Measurements from ENCODE around the gene MEOX2. TPM values are rescaled to one million over a fixed set of nuclear protein-coding genes. Genes with fewer than 3 reads are reported as not detected.

MEOX2 gene
- total and polyA plus RNA-seq, 4 donors: 3.0 to 103 (median 13.6) TPM

GRCh38 chr7:15577600-15577999 lies 108.9 kb downstream of the MEOX2 start:
- Histone ChIP-seq H3K9me3 (ENCODE audit: control insufficient read depth in 4 of 4, insufficient read depth in 3 of 4, low read length in 3 of 4) (no peaks in the 10 kb centered on the region), H3K27ac (ENCODE audit: low read depth in 1 of 2, low read length in 1 of 2) (no peak overlapping the region), H3K27me3 (ENCODE audit: control insufficient read depth in 3 of 3, insufficient read depth in 3 of 3, low read length in 2 of 3) (no peaks in the 10 kb centered on the region), H3K36me3 (ENCODE audit: control insufficient read depth in 4 of 4, insufficient read depth in 4 of 4, low read length in 4 of 4) (no peaks in the 10 kb centered on the region), H3K4me3 (no peak overlapping the region), H3K4me1 (ENCODE audit: control insufficient read depth in 5 of 5, insufficient read depth in 5 of 5, low read length in 5 of 5) (peaks cover 0 to 5% (median 0%) of the 10 kb centered on the region in 5 donors), H3K9ac (ENCODE audit: insufficient read depth in 1 of 2, low read length in 2 of 2) (no peak overlapping the region)
- no peak for TF ChIP-seq CTCF (IDR thresholded peaks at IDR 0.05; ENCODE audit: control extremely low read depth, extremely low read depth)
- ATAC-seq (ENCODE audit: insufficient read depth, low FRiP score) (no peak), DNase-seq (no peak)
- whole genome bisulfite sequencing, 2 donors: 97 to 100% methylated on average over 2 of the region's 2 CpGs

- ATAC-seq (ENCODE audit: insufficient read depth, low FRiP score): no peak
- Histone ChIP-seq H3K27ac (ENCODE audit: low read depth in 1 of 2, low read length in 1 of 2) (no peak overlapping the region), H3K36me3 (ENCODE audit: control insufficient read depth in 4 of 4, insufficient read depth in 4 of 4, low read length in 4 of 4) (no peaks in the 10 kb centered on the region), H3K4me3 (no peak overlapping the region), H3K9me3 (ENCODE audit: control insufficient read depth in 4 of 4, insufficient read depth in 3 of 4, low read length in 3 of 4) (no peaks in the 10 kb centered on the region), H3K9ac (ENCODE audit: insufficient read depth in 1 of 2, low read length in 2 of 2) (no peak overlapping the region), H3K4me1 (ENCODE audit: control insufficient read depth in 5 of 5, insufficient read depth in 5 of 5, low read length in 5 of 5) (no peaks in the 10 kb centered on the region), H3K27me3 (ENCODE audit: control insufficient read depth in 3 of 3, insufficient read depth in 3 of 3, low read length in 2 of 3) (no peaks in the 10 kb centered on the region)
- no peak for TF ChIP-seq CTCF (IDR thresholded peaks at IDR 0.05; ENCODE audit: control extremely low read depth, extremely low read depth)
- no peak for DNase-seq
- WGBS, 2 donors: 53 to 75% methylated on average over 3 of the region's 3 CpGs
Observed at GRCh38 chr7:15571301-15571878, 115.1 kb downstream of the MEOX2 start.

- TF ChIP-seq CTCF (IDR thresholded peaks at IDR 0.05; ENCODE audit: control extremely low read depth, extremely low read depth): no peak
- Histone ChIP-seq H3K36me3 (ENCODE audit: control insufficient read depth in 4 of 4, insufficient read depth in 4 of 4, low read length in 4 of 4) (no peaks in the 10 kb centered on the region), H3K9ac (ENCODE audit: insufficient read depth in 1 of 2, low read length in 2 of 2) (no peak overlapping the region), H3K4me3 (no peak overlapping the region), H3K27me3 (ENCODE audit: control insufficient read depth in 3 of 3, insufficient read depth in 3 of 3, low read length in 2 of 3) (no peaks in the 10 kb centered on the region), H3K4me1 (ENCODE audit: control insufficient read depth in 5 of 5, insufficient read depth in 5 of 5, low read length in 5 of 5) (no peaks in the 10 kb centered on the region), H3K9me3 (ENCODE audit: control insufficient read depth in 4 of 4, insufficient read depth in 3 of 4, low read length in 3 of 4) (peaks cover 0 to 3% (median 0%) of the 10 kb centered on the region in 4 donors), H3K27ac (ENCODE audit: low read depth in 1 of 2, low read length in 1 of 2) (no peak overlapping the region)
- ATAC-seq (ENCODE audit: insufficient read depth, low FRiP score) (no peak), DNase-seq (no peak)
- WGBS, 2 donors: 46 to 59% methylated on average over 2 of the region's 2 CpGs
Observed at GRCh38 chr7:15567652-15568051, 118.8 kb downstream of the MEOX2 start.

- Histone ChIP-seq H3K9ac (ENCODE audit: insufficient read depth in 1 of 2, low read length in 2 of 2) (no peak overlapping the region), H3K4me1 (ENCODE audit: control insufficient read depth in 5 of 5, insufficient read depth in 5 of 5, low read length in 5 of 5) (no peaks in the 10 kb centered on the region), H3K36me3 (ENCODE audit: control insufficient read depth in 4 of 4, insufficient read depth in 4 of 4, low read length in 4 of 4) (no peaks in the 10 kb centered on the region), H3K9me3 (ENCODE audit: control insufficient read depth in 4 of 4, insufficient read depth in 3 of 4, low read length in 3 of 4) (peaks cover 0 to 3% (median 0%) of the 10 kb centered on the region in 4 donors), H3K27ac (ENCODE audit: low read depth in 1 of 2, low read length in 1 of 2) (no peak overlapping the region), H3K4me3 (no peak overlapping the region), H3K27me3 (ENCODE audit: control insufficient read depth in 3 of 3, insufficient read depth in 3 of 3, low read length in 2 of 3) (no peaks in the 10 kb centered on the region)
- ATAC-seq (ENCODE audit: insufficient read depth, low FRiP score): no peak
- TF ChIP-seq CTCF (IDR thresholded peaks at IDR 0.05; ENCODE audit: control extremely low read depth, extremely low read depth): no peak
- WGBS, 2 donors: 70 to 85% methylated on average over 3 of the region's 3 CpGs
- DNase-seq: no peak
Observed at GRCh38 chr7:15567036-15567435, 119.4 kb downstream of the MEOX2 start.

Measured in lung (tissue), 12 donors.